ENCODE data around the gene RPLP2. TPM values are rescaled to one million over a fixed set of nuclear protein-coding genes. Genes with fewer than 3 reads are reported as not detected.

The RPLP2 gene
- total RNA-seq, 1 donor from 2014 or later = 1,209 TPM

GRCh38 chr11:772429-773390 is 37.1 kb upstream of the RPLP2 start:
- DNase-seq (ENCODE audit: low spot score) (no peak), ATAC-seq (peak; percentile 37)
- intact Hi-C loops (cut with DNase I) = no loop called here

- intact Hi-C loops (cut with DNase I) = no loop called here
- ATAC-seq = no peak
- no peak for DNase-seq (ENCODE audit: low spot score)
These were observed 36.3 kb upstream of the RPLP2 start for GRCh38 chr11:773425-773824.

GRCh38 chr11:773830-774229 is 35.9 kb upstream of the RPLP2 start:
- DNase-seq (ENCODE audit: low spot score) = no peak
- intact Hi-C loops (cut with DNase I) = no loop called here

GRCh38 chr11:774873-775592 is 34.7 kb upstream of the RPLP2 start:
- ATAC-seq (no peak), DNase-seq (ENCODE audit: low spot score) (no peak)
- intact Hi-C loops (cut with DNase I) = no loop called here

More at GRCh38 chr11:773830-774229, 35.9 kb upstream of the RPLP2 start:
- no peak for ATAC-seq

- intact Hi-C loops (cut with DNase I) = no loop called here
- DNase-seq (ENCODE audit: low spot score) (no peak), ATAC-seq (no peak)
These were observed 33.6 kb upstream of the RPLP2 start for GRCh38 chr11:776263-776560.

- DNase-seq (ENCODE audit: low spot score) = no peak
- peak; percentile 2 for ATAC-seq
- intact Hi-C loops (cut with DNase I) = no loop called here
These were observed 33.0 kb upstream of the RPLP2 start for GRCh38 chr11:776561-777287.

- intact Hi-C loops (cut with DNase I) = no loop called here
- DNase-seq (ENCODE audit: low spot score) (peak; percentile 96), ATAC-seq (peak; percentile 87)
These were observed 32.2 kb upstream of the RPLP2 start, which contains the start of gene GATD1 for GRCh38 chr11:777288-778255. GATD1 (minus strand) TSS chr11:777487; CDS start chr11:777462, 25 bp downstream.

GRCh38 chr11:778976-779954 is 30.5 kb upstream of the RPLP2 start:
- ATAC-seq = no peak
- intact Hi-C loops (cut with DNase I) = no loop called here
- DNase-seq (ENCODE audit: low spot score) = no peak

- intact Hi-C loops (cut with DNase I) = no loop called here
- no peak for DNase-seq (ENCODE audit: low spot score)
- ATAC-seq = no peak
These were observed 29.7 kb upstream of the RPLP2 start for GRCh38 chr11:779955-780532.

- ATAC-seq = no peak
- no peak for DNase-seq (ENCODE audit: low spot score)
- intact Hi-C loops (cut with DNase I) = no loop called here
These were observed 27.2 kb upstream of the RPLP2 start for GRCh38 chr11:782264-783174.

GRCh38 chr11:783581-784015 is 26.2 kb upstream of the RPLP2 start:
- intact Hi-C loops (cut with DNase I) = no loop called here
- DNase-seq (ENCODE audit: low spot score) (peak; percentile 83), ATAC-seq (peak; percentile 77)

- DNase-seq (ENCODE audit: low spot score) = no peak
- no peak for ATAC-seq
- intact Hi-C loops (cut with DNase I) = no loop called here
These were observed 23.3 kb upstream of the RPLP2 start for GRCh38 chr11:786235-787083.

- DNase-seq (ENCODE audit: low spot score) (no peak), ATAC-seq (no peak)
- intact Hi-C loops (cut with DNase I) = no loop called here
These were observed 22.6 kb upstream of the RPLP2 start for GRCh38 chr11:787084-787675.

GRCh38 chr11:788009-788640 is 21.6 kb upstream of the RPLP2 start:
- DNase-seq (ENCODE audit: low spot score) (no peak), ATAC-seq (no peak)
- intact Hi-C loops (cut with DNase I) = no loop called here
